Globus pallidus (tissue), 1 donor: ENCODE data around the gene VPS37C.

Experiments
- DNase-seq: peaks from one replicate; pipeline ENCODE4 v3.0.0-alpha.2; 2015; ENCODE audit warnings: low spot score

VPS37C gene

GRCh38 chr11:61154528-61154927, 6.7 kb downstream of the VPS37C start:
- DNase-seq = no peak

DNA sequence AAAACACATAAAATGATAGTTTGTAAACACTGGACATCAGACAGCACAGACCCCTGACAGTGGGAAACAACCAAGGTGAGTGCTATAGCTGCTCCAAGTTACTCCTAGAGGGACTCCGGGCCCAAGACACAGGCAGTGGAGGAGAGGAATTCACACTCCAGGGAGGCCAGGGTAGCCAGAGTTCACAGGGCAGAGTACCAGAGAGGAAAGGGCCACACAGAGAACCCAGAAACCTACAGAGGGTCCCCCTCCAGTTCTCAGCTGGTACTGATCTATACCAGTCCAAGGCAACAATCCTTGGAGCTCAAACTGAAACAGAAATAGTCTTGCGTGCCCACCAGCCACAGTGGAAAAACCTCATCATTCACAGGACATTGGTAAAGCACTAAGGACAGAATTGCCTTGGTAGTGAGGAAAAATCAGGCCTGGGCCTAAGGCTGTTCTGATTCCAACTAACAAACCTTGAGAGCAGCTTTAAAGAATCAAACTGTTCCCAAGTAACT, 7.6 kb downstream of the VPS37C start:
- no peak for DNase-seq

DNA sequence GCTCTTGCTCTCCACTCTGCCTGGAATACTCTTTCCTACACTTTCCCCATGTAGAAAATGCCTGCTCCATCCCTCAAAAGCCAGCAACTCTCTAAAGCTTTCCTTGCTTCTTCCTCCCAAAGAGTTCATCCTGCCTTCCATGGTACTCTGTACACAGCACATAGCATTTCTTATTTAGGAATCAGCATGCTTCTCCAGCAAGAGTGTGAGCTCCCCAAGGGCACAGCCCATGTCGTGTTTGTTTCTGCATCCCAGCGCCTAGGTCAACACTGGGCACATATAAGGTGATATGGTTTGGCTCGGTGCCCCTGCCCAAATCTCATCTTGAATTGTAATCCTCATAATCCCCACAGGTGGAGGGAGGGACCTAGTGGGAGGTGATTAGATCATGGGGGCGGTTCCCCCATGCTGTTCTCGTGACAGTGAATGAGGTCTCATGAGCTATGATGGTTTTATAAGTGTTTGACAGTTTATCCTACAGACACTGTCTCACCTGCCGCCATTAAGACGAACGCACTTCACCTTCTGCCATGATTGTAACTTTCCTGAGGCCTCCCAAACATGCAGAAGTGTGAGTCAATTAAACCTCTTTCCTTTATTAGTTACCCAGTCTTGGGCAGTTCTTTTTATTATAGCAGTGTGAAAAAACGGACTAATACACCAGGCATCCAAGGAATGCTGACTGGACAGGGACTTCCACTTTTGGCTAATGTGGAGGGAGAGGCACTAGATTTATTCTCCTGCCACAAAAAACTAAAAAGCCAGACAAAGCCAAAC, 8.2 kb downstream of the VPS37C start:
- DNase-seq = no peak

GRCh38 chr11:61151545-61152252, 9.5 kb downstream of the VPS37C start:
- DNase-seq = no peak

DNA sequence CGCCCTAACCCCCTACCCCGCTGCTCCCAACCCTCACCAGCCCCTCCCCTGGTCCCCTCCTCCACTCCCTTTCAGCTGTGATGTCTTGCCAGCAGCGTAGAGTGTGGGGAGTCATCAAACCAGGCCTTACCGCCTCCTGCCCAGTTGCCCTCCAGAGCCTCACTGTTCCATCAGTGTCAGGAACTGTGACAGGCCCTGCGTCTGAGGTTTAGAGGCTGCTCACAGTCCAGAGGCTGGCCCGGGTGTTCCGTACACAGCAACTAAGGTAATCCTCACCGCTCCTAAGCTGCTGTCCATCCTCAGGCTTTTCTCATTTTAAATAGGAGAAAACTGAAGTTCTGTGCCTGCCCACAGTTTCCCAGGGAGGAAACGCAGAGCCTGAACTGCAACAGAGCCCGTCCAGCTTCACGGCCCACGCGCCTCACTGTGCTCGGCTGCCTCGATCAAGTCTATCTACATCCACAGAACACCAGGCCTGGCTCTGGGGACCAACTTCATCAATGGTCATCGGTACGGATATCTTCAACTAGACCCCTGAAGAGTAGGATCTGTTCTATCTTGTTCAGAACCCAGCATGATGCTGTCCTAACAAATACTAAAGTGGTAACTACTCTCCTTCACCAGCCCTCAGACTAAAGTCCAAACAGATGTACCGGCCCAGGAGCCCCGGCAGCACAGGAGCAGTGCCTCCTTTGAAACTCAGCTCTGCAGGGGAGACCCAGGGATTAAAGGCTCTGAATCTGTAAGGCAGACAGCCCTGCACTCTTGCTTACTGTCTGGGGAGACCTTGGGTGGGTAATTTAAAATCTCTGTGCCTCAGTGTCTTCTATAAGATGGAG, 10.3 kb downstream of the VPS37C start:
- DNase-seq = no peak

- DNase-seq = no peak
Measured at GRCh38 chr11:61149624-61150615, 11.3 kb downstream of the VPS37C start.

DNA sequence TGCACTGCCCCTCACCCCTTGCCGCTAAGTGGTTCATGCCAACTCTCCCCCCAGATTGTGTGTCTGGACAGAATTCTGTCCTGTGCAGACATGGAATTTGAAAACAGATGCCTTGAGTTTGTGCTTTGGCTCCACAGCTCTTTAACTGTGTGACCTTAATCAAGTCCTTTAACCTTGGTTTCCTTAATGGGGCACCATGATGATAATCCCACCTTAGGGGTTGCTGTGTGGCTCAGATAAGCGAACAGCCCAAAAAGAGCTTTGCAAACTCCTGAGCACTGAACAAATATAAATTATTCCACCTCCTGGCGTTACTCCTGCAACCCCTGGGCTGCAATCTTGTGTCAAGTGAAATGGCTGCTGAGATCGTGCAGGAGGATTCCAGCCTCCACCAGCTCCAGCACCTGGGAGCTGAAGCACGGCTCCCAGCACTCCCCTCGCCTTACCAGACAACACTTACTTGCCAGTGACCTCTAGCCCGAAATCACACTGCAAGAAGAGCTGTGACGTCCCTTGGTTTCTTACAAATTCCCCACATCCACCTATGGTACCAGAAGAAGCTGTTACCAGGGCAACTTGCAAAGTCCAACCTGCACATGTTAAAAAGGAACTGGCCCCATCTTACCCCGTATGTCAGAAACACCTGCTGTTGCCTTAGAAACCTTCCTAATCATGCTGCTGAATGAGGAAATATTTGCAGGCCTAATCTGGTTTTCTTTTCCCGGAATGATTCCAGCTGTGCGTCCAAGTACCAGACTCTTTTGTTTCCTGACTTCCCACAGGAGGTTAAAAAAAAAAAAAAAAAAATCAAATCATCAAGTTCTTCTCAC, 13.2 kb downstream of the VPS37C start:
- no peak for DNase-seq

DNA sequence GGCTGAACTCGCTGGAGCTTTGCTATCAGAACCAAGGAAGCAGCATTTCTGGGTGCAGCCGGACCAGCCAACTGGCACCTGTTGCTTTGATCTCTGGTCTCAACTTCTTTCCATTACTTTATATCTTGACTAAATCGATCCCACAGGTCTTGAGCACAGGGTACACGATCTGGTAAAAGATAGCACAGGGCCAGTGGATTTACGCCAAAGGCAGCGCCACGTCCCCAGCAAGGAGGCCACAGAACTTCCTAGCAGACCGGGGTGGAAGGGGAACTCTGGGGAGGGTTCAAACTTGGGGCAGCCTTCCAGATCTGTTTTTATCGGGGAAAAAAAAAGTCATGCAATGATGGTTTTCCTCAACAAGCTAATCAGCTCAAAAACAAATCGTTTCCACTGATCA, 14.0 kb downstream of the VPS37C start:
- no peak for DNase-seq

- DNase-seq = no peak
Measured at GRCh38 chr11:61146416-61146815, 14.8 kb downstream of the VPS37C start.

- DNase-seq = no peak
Measured at GRCh38 chr11:61145228-61146005, 15.8 kb downstream of the VPS37C start.

DNA sequence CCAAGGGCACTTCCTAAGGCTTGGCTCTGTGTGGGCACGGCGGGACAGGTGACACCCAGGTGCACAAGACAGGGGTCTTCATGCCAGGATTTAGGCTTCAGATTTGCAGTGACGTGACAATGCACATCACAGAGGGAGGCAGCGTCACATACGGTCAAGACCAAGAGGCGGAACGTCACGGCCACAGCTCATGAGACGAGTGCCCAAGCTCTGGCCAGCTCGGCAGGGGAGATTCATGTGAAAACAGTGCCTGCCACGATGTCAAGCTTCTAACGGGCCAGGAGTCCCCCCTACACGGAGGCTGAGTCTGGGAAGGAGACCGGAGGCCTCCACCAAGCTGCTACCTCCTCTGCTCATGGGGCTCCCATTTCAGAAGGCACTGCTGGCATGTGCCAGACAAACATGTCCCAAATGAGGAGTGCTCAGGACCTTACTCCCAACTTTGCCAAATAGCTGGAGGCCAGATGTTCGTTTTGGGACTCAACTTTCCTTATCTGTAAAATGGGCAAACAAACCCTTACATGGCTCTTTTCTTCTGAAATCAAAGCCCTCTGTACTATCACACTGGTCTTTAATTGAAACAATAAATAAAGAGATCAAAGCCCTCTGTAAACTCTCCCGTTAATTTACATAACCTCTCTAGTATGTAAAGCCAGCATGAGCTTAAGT, 16.6 kb downstream of the VPS37C start:
- DNase-seq = no peak

- no peak for DNase-seq
Measured at GRCh38 chr11:61142424-61142823, 18.8 kb downstream of the VPS37C start.

DNA sequence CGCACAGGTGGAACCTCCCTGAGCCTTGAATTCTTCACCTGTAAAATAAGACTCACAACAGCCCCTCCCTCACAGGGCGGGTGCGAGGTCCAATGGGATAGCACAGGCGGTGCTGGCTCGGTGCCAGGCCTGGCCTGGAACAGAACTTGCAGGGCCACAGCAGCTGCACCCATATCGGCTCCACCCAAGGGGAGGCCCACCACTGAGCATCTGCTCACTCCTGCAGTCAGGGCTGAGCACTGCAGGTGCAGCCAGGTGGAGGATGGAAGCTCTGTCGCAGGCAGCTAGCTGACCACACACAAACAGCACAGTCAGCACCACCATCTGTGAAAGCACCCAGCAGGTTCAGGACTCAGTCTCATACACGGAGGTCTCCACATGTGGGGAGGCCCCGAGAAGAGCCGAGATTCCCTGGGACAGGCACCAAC, 19.6 kb downstream of the VPS37C start:
- DNase-seq = no peak

- no peak for DNase-seq
Measured at GRCh38 chr11:61140416-61140815, 20.8 kb downstream of the VPS37C start.

GRCh38 chr11:61139387-61139786, 21.8 kb downstream of the VPS37C start:
- DNase-seq = no peak

GRCh38 chr11:61138935-61139334, 22.3 kb downstream of the VPS37C start:
- DNase-seq = no peak

GRCh38 chr11:61134801-61135257, 26.4 kb downstream of the VPS37C start:
- no peak for DNase-seq

DNA sequence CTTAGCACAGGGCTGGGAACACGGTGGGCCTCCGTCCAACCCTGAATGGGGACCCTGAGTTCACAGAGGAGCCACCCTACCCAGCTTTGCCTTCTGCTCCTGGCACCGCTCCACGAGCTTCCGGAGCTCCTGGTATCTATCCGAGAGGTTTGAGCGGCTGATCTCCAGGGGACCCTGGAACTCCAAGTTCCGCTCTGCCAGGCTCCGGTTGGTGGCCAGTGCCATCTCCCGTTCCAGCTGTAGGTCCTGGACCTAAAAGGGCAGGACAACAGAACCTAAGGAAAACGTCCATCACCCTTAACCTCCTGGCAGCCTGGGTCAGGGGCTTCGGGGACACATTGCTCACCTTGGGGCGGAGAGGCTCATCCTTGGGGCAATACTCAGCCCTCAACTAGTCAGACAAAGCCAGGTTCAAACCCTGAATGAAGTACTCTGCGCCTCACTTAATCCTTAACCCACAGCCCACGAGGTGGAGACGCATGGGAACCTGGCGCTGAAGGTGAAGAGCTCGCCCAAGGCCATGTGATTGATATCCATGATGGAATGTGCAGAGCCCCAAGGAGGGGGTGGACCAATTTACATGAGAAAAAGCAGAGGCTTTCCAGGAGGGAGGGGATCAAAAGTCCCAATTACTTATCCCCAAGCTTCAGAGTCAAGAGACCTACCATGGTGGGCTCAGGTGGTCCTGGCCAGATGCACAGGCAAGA, 27.1 kb downstream of the VPS37C start:
- DNase-seq = no peak
